ENCODE measurements around the gene OSBPL6. TPM values are rescaled to one million over a fixed set of nuclear protein-coding genes. Genes with fewer than 3 reads are reported as not detected.

The OSBPL6 gene
- total RNA-seq, 1 donor: 6.5 TPM

DNA sequence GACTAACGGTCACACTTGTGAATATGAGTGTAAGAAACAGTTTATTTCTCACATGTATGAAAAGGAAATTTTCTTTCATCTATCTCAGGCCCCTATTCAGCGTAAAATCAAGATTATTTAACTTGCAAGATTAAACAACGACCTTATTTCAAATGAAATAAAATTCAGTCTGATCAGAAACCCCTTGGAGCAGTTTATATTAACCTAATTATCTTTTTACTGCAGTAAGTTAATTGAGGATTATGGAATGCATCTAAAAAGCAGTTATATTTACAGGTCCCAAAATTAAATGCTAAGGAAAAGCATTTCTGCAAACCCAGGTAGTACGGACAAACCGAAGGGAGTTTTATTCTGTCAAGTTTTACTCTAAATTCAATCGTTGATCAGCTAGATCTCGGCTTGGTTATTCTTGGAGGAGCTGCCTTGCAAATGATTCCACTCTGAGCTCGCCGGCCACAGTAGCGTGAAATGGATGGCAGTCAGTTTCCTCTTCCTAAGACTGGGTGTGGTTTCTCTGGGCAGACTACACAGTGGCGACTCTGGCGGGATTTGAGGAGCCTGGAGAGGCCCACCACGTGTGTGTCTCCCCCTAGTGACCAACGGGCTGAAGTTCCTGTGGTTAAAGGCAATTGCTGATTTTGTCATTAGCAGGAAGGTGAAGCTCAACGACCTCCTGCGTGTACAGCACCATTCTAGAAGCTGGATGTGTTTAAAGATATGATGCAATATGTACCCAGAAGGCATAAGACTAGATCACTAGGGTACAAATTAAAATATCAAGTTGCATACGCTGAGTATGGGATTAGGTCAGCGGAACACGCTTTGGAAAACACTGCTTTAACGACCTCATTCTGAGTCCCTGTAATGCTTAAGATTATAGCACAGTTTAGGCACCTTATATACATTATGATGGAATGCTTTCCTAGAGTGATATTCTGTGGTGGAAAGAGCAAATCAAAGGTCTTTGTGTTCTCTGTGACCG lies 220.2 kb downstream of the OSBPL6 start:
- H3K4me3 ChIP-seq (ENCODE audit: low read depth, low read length): peak overlapping the region; percentile 76
- peak; percentile 98 for DNase-seq (ENCODE audit: low read depth)
- TF ChIP-seq, protein P1, sequence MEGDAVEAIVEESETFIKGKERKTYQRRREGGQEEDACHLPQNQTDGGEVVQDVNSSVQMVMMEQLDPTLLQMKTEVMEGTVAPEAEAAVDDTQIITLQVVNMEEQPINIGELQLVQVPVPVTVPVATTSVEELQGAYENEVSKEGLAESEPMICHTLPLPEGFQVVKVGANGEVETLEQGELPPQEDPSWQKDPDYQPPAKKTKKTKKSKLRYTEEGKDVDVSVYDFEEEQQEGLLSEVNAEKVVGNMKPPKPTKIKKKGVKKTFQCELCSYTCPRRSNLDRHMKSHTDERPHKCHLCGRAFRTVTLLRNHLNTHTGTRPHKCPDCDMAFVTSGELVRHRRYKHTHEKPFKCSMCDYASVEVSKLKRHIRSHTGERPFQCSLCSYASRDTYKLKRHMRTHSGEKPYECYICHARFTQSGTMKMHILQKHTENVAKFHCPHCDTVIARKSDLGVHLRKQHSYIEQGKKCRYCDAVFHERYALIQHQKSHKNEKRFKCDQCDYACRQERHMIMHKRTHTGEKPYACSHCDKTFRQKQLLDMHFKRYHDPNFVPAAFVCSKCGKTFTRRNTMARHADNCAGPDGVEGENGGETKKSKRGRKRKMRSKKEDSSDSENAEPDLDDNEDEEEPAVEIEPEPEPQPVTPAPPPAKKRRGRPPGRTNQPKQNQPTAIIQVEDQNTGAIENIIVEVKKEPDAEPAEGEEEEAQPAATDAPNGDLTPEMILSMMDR (IDR thresholded peaks at IDR 0.05; ENCODE audit: insufficient read depth, low read depth, low read length): peak; percentile 96

GRCh38 chr2:178415979-178416378 lies 221.7 kb downstream of the OSBPL6 start:
- TF ChIP-seq, protein P1 (IDR thresholded peaks at IDR 0.05; ENCODE audit: insufficient read depth, low read depth, low read length): no peak
- no peak overlapping the region for H3K4me3 ChIP-seq (ENCODE audit: low read depth, low read length)
- DNase-seq (ENCODE audit: low read depth): no peak

DNA sequence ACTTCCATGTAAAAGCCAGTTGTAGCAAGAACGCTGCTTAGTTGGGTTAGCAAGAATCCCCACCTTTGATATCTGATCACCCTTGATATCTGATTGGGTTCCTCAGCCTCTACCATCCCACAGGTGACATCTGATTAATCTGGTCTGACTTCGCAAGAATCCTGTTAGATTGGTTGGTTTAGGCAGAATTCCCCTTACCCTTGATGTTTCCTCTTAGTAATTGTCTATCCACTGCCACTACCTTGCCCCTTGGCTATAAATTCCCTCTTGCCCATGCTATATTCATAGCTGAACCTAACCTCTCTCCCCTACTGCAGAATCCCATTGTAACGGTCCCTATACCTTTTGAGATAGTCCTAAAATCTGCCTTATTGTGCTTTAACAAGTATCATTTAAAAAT lies 223.6 kb downstream of the OSBPL6 start:
- DNase-seq (ENCODE audit: low read depth): no peak
- H3K4me3 ChIP-seq (ENCODE audit: low read depth, low read length): no peak overlapping the region
- TF ChIP-seq, protein P1 (IDR thresholded peaks at IDR 0.05; ENCODE audit: insufficient read depth, low read depth, low read length): no peak

GRCh38 chr2:178418426-178418825 lies 224.1 kb downstream of the OSBPL6 start:
- TF ChIP-seq, protein P1 (IDR thresholded peaks at IDR 0.05; ENCODE audit: insufficient read depth, low read depth, low read length): no peak
- no peak overlapping the region for H3K4me3 ChIP-seq (ENCODE audit: low read depth, low read length)
- peak; percentile 67 for DNase-seq (ENCODE audit: low read depth)

DNA sequence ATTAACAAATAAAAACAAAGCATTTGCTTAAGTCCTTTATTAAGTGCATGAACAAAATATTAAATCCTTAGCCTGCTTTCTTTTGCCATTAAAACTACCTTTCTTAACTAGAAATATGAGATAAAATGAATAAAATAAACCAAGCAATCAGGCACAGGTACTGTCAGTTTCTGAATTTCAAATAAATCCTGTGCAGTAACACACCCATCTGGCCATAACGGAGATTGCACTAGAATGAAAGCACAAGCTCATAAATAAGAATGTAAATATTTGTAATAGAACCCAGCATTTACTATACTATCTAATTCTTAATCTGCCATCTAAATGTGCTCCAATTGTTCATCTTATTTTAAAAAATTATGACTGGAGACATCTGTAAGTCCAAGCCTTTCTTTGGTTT lies 224.8 kb downstream of the OSBPL6 start:
- peak; percentile 60 for DNase-seq (ENCODE audit: low read depth)
- TF ChIP-seq, protein P1 (IDR thresholded peaks at IDR 0.05; ENCODE audit: insufficient read depth, low read depth, low read length): peak; percentile 45
- no peak overlapping the region for H3K4me3 ChIP-seq (ENCODE audit: low read depth, low read length)

- H3K4me3 ChIP-seq (ENCODE audit: low read depth, low read length): no peak overlapping the region
- TF ChIP-seq, protein P1 (IDR thresholded peaks at IDR 0.05; ENCODE audit: insufficient read depth, low read depth, low read length): no peak
- DNase-seq (ENCODE audit: low read depth): no peak
Observed at GRCh38 chr2:178420463-178420999, 226.2 kb downstream of the OSBPL6 start.

All from fibroblast of villous mesenchyme (primary cell).